Stimulated activated CD8-positive, alpha-beta memory T cell treated with anti-CD3 and anti-CD28 coated beads, Interleukin-15, amount 100 ng/mL, for 24 hours (primary cell): ENCODE results near the gene CCDC85C.

Source experiments
- DNase-seq: peaks from one replicate; pipeline ENCODE4 v3.0.0-alpha.2; 2020; ENCODE audit warnings: low read depth

CCDC85C gene

DNA sequence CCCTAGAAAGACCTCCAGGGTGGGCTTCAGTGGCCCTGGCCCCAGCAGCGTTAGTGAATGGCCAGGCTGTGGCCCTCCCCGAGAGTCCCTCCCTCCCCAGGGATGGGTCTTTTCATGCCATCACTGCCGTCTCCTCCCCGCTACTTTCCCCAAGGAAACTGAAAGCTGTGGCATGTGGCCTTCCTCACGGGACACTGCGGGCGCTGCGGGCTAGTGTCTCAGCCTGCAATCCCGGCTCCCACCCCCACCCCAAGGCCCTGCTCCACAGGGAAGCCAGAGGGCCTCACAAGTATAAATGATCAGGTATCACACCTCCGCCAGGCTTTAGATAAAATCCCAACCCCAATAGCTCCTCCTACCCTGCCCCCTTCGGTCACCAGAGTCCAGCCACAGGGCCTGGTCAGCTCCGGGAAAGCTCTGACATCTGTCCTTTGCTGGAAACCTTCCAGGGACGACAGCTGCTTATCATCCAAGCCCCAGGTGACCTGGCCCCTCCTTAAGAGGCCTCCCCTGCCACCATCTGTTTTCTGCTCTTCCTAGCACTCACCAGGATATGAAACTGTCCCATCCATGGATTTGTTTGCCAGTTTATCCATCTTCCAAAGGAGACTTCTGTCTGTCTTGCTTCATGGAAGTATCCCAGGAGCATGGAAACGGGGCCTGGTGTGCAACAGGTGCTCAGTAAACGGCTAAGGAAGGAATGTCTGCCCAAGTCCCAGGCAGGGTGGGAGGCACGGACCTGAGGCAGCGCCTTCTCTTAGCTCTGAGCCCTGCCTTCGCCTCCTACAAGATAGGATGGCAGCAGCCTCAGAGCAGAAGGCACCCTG, 31.6 kb downstream of the CCDC85C start:
- DNase-seq, result no peak

DNA sequence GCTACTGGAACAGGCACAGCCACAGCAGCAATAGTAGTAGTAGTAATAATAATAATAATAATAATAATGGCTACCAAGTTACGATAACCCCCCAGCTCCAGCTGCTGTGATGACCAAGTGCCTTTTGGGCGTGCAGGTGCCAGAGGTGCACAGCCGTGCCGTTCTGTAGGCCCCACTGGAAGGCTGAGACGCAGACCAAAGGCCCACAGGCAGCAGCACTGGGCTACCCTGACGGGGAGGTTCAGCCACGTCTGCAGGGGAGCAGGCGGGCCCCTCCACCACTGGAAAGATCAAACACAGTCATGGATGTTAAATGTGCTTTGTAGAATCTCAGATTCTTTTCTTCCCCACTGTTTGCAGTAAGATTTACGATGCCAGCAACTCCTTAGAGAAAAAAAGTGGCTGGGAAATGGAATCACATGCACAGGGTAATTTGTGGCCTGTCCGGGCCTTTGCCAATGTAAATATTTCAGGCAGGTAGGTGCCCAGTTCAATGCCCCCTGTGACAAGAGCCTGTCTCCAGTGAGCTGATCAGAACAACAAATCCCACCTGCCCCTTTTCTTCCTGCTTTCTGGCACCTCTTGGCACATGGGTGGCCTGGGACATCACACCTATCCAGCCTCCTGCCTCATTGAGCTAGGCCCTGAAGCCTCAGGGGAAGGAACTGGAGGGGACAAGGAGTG, 32.6 kb downstream of the CCDC85C start:
- DNase-seq, result no peak

DNA sequence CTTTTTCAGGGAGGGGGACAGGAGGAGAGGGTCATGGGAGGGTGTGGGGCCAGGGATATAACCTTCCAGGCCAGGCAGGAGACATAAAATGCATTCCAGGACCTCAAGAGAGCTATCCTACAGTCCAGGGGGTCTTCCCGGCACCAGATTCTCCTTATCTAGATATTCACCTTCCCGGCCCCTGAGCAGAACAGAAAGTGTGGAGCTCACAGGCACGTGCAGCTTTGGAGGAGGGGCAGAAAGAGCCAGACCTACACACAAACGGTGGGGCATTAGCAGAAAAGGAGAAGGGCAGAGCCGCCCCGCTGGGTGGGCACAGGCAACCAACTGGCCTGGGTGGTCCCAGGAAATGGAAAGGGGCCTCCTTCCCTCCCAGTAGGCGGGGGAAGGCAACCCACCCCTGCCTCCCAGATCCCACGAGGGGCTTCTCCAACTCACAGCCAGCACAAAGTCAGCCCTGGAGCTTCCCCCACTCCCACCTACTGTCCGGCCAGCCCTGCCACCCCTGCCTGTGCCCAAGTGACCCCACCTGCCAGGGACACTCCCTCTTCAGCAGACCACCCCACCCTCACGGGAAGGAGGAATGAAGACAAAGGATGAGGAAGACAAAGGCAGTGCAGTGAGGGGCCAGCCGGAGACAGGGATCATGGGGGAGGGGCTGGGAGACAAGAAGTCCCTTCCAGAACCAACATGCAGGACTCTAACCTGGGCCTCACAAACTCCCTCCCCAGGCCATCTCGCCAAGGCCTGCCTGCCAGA, 33.3 kb downstream of the CCDC85C start:
- DNase-seq, result no peak

DNA sequence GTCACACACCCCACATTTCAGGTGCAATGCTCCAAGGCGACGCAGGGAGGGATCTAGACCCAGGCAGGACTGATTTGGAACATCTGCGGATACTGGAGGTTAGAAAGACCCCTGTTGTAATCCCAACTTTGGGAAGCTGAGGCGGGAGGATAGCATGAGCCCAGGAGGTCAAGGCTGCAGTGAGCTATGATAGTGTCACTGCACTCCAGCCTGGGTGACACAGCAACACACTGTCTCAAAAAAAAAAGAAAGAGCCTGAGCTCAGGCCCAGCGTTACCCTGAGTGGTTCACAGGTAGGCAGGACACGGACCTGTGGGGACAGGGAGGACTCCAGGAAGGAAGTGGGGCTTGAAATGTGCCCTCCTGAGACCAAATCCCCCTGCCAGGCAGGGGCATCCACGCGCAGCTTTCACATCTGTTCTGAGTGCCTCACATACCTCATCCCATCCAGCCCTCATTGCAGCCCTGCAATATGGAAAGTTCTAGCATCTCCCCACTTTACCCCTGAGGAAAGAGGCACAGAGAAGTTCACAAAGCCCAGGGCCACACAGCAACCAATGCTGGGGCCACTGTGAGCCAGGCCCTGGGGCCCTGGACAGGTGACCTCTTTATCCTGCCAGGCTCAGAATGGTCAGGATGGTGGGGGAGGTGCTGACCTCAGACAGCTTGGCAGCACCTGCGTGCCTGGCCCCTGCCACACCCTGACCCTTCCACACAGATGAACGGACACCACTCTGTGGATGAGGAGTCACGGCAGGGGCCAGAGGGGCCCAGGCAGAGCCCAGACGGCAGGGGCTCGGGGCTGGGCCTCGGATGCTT, 34.1 kb downstream of the CCDC85C start:
- no peak for DNase-seq

DNA sequence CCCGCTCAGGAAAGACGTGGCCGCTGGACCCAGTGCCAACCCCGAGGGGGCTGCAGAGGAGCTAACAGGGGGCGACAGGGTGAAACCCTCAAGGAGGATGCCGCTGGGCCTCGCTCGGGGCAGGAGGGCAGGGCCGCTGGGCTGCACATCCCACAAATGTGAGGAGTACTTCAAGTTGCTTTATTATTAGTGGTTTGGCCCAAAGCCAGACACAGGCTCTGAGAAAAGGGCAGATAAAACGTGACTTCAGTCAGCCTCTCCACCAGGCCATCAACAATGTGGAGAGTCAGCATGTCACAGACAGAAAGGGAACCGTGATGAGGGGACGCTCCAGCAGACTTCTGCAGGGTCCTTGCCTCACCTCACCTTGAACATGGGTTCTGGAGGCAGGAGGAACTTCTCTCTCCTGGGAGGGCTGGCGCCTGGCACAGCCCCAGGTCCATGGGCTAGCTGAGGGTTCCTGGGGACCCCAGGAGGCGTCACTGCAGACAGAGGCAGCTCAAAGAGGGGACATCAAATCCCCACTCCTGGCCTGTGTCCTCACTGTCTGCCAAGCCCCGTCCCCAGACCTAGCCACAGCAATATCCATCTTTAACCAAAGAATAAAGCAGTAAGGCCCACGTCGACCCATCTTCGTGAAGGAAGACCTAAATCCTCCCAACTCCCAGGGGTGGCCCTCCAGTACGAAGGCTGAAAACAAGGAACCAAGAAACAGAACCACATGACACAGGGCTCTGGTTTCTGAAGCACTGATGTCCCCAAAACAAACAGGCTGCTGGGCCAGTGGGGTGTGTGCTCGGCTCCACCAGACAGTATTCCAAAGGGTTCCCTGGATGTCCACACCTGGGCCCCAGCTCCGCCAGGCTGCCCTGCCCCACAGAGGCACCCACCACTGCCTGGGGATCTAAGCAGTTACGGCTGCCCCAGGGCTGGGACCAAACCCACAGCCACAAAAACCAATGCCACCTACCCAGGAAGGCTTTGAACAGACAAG, 35.1 kb downstream of the CCDC85C start:
- DNase-seq, result no peak

DNA sequence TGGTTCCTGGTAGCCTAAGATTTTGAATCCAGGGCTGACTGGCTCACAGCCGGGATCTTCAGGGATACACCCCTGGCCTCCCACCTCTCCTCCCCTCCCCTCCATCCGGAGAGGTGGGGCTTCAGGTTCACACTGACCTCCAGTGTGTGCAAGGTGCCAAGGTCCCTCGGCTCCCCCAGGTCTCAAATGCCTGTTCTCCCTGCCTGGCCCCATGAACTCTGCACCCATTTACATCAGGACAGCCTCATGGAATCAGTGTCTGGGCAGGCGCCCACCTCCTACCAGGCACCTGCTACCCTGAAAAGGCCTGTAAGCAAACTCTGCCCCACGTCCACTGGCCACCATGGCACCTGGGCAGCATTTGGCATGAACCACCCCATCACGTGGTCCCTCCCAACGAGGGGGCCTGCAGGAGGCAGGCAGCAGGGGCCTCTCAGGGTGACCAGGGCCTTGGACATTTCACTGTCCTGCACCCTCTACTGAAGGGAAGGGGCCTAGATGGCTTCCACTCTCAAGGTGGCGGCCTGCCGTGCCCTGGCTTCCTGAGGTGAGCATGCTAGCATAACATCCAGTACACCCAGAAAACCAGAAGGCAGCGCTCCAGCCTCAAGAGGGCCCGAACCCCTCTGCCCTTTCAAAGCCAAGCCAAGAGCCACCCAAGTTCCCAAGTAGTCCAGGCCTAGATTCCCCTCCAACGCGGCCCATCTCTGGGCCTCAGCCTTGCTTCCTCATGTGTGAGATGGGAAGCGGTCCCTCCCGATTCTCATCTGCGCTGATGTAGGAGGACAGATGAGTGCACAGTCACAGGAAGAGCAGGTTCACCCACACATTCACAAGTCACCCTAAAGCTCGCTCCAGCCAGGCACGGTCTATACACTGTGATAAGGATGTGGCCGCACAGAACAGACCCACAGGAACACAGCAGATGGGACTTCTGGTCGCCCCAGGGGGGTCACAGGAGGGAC, 37.3 kb downstream of the CCDC85C start:
- no peak for DNase-seq

DNA sequence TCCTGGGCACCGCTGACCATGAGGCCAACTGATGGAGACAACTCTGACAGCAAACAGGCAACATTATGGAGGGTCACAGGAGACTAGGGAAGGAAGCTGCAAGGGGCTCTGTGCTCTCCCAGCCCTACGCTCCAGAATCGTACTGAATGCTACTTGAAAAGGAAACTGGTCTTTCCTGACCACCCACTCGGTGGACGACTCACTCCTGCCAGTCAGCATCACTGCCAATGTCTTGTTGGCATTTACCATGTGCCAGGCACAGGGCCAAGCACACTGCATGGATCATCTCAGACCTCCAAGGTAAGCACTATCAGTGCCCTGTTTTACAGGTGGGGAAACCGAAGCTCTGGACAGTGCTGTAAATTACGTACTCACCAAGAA, 38.0 kb downstream of the CCDC85C start:
- DNase-seq, result no peak

DNA sequence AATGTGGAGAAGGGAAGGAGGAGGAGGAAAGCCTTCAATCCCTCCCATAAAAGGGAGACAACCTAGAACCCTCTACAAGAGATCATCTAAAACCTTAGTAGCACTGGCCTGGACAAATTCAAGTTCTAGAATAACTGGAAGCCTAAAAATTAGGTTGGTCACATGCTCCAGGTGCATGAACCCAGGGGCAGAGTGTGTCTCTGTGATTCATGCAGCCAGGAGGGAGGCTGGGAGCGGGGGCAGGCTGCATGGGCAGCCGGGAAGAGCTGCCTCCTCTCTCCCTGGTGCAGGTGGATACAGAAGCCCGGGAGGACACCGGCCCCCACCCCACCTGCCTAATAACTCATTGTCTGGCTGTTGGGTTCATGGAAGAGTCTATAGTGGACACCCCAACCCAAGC, 38.6 kb downstream of the CCDC85C start:
- DNase-seq, result no peak

DNA sequence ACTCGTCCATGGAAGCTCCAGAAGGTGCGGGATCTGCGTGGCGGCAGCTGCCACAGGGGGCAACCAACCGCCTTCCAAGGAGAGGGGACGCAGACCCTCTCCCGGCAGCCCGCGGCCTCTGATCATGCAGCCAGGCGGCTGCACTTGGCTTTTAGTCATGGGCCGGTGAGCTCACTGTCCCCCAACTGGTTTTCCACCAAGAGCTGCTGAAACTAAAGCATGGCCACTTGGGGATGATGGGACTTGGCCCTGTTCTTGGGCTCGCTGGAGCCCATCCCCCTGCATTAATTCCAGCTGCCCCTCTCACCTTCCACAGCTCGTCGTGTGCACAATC, 39.1 kb downstream of the CCDC85C start:
- no peak for DNase-seq

DNA sequence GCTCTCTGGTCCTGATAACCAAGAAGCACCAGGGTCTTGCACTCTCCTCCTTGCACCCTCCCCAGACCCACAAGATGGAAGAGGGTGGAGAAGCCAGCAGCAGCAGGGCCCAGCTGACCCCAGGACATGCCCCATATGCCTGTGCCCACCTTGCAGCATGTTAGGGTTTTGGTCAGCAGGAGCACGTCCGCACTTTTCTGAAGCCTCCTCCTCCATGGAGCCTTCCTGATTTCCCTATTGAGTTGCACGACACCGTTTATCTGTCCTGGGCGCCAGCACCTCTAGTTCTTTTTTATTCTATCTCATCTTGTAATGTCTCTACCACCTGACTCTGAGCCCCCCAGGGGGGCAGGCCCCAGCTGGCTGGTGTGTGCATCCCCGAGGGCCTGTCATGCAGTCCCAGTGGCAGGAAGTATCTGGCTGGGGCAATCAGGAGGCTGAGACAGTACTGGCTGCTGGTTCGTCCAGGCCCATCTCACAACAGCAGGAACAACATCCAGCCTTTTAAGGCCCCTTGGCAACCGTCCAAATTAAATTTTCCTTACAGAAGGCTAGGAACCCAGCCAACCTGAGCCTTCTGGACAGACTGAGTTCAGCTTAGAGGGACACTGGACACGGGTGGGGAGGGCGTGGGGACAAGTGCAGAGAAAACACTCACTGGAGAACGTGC, 39.6 kb downstream of the CCDC85C start:
- no peak for DNase-seq

DNA sequence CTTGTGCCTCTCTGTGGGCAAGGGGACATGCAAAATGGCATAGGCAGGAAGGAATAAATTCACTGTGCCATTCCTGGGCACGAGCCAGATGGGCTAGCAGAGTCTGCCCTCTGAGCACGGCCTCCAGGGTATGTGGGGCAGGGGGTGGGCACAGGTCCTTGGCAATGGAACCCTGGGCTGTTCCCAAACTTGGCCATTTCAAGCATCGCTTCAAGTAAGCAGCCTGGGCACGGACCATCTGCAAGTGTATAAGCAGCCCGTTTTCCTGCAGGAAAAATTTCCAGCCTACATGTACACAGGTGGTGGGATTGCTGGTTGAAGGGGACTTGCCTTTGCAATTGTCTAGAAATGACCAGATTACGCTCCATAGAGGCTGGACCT, 40.3 kb downstream of the CCDC85C start:
- no peak for DNase-seq

DNA sequence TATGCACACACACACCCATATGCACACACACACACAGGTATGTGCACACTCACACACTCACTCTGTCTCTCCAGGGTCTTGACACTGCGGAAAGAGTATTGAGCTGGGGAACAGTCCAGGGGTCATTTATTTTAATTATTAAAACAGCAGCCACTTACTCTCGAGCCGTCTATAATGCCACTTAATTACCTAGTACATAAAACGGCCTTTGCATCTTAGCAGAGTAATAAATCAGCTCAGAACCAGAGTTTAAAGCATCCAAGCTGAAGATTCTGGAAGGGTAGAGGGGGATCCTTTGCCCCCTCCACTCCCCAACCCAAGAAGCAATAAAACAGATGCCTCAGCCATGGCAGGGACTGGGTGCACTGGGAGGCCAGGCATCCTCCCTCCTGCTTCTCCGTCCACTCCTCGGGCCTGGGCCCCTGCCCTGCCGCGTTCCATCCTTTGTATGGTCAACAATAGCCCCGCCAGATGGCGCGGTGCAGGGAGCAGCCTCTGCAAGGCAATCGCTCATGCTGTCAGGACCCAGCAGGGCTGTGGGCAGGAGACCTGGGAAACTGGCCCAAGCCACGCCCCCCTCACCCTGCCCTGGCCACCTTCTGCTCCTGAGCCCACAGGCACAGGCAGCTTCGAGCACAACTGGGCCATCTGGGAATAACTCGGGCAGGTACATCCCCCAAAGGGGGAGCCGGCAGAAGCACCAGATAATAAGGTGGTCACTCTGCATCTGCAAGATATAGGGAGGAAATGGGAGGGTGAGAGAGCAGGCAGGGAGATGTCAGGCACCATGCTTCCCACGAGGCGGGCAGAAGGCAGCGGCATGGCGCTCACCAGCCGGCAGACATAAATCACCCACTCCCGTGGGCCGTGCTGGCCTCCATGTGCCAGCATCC, 40.9 kb downstream of the CCDC85C start:
- DNase-seq, result no peak

DNA sequence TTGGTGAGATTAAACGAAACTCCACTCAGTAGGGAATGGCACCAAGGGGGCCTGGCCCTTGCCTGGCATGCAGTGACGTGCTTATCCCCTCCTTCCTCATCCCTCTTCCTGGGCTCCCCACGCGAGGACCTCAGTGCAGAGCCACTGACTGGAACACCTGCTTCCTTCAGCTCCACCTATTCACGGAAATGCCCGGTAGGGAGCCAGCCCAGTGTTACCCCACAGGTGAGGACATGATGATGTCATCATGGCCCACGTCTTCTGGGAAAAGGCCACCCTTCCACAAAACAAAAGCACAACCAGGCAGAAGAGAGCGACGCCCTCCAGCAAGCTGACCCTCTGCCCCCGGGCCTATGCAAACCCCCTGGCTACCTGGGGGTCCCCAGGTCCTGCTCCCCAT, 42.1 kb downstream of the CCDC85C start:
- no peak for DNase-seq

DNA sequence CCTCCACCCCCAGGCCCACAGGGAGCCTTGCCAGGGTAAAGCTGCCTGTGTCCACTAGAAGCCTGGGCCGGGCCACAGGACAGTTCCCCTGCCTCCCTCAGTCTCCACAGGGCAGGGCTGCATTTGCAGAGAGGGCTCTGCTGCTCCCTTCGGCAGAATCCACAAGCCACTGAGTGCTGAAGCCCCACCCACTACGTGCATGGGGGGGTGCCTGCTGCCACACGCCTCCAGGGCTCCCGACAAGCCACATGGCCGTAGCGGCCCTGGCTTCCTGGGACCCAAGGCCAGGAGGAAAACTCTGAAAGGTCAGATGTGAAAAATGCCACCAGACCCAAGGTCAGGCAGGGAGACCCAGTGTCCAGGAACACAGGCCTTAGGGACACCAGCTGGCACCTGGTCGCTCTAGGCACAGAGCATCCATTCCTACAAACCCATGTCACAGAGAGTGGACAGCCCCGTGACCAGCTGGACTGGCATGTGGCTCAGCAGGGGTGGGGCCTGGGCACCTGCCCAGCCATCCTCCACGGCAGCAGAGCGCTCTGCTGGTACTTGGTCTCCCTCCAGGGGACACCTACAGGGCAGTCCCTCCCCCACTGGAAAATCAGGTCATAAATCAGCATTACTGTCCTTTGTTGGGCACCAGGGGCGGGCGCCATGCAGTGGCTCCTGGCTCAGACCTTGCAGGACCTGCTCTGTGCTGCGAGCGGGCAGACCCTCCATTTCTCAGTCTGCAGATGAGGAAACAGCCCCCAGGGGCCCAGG, 42.9 kb downstream of the CCDC85C start:
- DNase-seq, result no peak

DNA sequence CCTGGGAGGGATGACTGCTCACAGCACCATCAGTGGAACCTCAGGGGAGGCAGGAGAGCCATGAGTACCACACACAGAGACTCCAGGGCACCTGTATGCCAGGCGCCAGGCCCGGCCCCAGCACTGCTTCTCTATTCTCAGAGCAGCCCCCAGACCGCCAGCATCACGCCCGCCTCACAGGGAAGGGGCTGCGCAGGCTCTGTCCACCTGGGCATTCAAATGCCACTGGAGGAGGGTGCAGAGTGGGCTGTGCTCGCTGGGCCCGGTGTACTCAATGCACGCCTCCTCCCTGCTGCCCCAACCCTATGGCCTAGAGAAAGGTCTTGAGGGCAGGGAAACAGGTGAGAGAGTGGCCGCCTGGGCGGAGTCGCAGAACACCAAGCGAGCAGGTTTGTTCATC, 43.6 kb downstream of the CCDC85C start:
- no peak for DNase-seq

DNA sequence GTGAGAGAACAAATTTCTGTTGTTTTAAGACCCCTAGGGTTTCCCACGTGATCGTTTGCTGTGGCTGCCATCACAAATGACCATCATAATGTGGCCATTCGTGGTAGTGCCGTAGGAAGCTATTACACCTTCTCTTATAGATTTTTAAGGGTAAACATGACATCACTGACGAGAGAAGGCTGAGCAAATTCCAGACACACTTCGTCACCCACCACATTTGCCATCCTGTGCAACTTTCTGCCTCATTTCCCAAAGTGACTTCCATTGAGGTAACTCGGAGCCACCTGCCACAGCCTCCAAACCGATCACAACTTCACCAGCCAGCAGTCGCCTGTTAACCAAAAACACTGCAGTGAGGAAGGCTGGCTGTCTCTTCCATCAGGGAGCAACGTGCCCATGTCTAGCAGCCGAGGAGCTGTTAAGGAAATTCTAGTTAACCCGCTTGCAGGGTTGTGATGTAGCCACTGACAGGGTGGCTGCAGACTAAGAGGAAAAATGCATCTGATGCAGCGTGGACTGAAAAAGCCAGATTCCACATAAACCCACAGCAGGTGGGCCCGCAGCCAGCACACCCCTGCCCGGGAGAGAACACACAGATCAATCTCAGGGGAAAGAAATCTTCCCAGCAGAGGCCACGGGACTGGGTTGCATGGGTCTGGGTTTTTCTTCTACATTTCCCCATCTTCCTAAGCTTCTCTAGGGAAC, 44.6 kb downstream of the CCDC85C start:
- DNase-seq, result no peak
